Fibroblast of gingiva (primary cell): Measurements from ENCODE around the gene PTPRT.

ENCODE experiments used
- DNase-seq: peaks from one replicate; pipeline ENCODE4 v3.0.0-alpha.2; 2011; ENCODE audit warnings: low read depth

PTPRT gene

DNA sequence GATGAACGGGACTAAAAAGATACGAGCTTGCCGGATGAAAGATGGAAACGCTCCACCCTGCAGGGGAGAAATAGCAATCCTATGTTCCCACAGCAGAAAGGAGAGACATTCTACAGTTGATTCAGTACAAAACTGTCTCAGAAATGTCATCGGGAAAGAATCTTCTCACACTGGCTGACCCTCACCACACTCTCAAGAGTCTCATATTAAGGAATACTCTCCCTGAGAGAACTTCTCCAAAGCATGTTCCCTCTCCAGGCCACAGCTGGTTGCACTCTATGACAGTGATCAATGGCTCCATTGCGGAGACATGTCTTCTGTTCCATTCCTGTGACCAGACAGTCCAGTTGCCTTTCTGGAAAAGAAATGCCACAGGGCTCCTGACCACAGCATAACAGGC, 813.6 kb downstream of the PTPRT start:
- DNase-seq, result no peak

DNA sequence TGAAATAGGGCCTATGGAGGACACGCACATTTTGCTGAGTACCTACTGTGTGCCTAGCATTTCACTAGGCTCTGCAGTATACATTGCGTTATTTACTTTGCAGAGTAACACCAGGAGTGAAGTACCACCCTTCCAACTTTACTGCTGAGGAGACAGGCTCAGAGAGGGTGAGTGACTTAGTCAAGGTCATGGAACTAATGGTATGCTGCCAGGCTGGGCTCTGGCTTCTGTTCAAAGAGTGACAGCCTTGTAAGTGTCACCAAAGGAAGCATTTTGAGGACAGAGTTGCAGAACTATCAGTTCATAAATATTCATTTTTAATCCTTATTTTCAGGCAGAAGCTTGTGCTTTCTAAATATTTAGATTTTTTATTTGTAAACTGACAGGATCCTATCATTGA, 816.7 kb downstream of the PTPRT start:
- no peak for DNase-seq

DNA sequence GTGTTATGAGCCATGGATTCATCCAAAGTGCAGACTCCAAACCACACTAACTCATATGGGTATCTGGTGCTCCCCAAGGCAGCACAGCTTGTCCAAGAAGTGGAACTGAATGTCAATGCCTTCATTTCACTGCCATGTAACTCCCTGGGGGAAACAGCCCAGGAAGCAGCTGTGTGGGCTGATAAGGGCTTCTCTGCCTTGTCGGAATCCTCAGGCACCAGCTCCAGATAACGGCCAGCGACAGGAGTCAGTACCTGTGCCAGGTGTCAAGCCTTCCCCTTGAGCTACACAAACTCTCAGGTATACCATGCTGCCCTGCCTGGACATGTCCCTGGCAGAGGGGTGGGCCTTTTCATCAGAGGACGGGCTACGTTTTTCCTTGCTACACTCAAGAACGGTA, 819.6 kb downstream of the PTPRT start:
- DNase-seq, result no peak

DNA sequence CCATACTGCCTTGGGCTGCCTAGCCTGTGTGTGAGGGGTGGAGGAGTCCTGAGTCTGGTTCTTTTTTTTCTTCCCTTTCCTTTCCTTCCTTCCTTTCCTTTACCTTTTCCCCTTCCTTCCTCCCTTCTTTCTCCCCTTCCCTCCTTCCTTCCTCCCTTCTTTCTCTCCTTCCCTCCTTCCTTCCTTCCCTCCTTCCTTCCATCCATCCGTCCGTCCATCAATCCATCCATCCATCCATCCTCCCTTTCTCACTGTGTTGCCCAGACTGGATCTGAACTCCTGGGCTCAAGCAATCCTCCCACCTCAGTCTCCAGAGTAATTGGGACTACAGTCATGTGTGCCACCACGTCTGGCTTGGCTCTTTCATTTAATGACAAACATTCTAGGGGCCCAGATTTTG, 820.8 kb downstream of the PTPRT start:
- DNase-seq, result no peak

DNA sequence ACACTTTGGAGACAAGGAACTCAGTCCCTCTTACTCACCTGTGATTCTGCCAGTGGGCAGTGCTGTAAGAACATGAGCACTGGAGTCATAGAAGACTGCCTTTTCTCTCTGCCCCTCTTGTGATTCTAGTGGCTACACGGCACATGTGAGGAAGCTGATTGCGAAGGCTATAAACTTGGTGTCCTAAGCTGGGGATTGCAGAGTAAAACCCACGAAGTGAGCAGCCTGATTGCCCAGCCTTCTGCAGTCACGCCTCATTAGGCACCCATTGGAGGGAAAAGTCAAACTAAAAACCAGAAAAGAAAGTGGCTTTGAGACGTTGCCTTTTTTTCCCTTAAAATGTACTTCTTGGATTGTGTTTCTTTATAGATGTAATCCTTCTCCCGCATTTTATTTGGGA, 823.1 kb downstream of the PTPRT start:
- no peak for DNase-seq

DNA sequence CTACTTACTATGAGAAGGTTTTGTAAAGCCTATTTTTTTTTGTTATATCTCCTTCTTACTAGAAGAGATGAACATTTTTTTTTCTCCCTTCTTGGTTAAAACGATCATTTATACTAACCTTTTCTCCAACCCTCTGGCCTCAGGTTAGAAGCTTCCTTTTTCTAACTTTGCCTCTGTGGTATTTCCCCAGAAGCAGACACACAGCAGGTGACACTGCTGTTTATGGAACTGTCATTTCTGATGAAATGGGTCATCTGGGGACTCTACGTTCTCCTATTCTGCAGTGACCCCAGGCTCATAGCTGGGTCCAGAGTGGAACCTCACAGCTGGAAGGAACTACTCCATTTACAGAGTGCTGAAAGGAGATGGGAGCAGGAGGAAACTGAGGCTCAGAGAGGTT, 825.3 kb downstream of the PTPRT start:
- DNase-seq, result no peak

DNA sequence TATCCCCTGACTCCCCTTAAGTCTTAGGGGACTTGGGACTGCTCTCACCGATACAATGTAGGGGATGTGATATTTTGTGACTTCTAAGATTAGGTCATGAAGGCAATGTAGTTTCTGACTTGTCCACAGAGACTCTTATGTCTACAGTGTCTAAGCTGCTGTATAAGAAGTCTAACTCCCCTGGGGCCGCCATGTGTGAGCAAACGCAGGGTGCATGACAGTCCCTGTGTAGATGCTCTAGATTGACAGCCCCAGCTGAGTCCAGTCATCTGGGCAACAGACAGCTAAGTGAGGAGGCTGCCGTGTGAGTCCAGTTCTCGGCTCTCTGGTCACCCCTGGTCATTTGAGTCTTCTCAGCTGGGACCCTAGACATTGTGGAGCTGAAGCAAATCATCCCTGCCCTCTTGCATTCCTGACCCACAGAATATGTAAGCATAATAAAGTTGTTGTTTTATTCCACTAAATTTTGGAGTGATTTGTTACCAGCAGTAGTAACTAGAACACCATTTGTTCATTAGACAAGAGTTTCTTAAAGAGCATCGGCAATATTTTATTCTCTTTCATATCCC, 828.2 kb downstream of the PTPRT start:
- DNase-seq, result no peak

DNA sequence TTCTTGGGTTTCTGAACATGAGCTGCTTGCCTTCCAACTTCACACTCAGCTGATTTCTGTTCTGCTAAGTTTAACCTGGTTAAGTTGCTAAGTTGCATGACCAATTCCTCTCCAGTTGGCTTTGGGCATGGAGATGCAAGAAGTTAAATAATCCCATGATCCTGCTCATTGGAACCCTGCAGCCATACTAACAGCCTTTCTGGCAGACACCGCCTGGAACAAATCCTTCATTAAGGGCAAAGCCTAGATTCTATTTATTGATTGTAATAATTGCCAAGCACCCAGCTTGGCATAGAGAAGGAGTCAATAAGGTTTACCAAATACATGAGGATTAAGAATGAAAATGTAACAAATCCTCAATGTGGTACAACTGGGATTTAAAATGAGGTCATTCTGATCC, 829.1 kb downstream of the PTPRT start:
- DNase-seq, result no peak

DNA sequence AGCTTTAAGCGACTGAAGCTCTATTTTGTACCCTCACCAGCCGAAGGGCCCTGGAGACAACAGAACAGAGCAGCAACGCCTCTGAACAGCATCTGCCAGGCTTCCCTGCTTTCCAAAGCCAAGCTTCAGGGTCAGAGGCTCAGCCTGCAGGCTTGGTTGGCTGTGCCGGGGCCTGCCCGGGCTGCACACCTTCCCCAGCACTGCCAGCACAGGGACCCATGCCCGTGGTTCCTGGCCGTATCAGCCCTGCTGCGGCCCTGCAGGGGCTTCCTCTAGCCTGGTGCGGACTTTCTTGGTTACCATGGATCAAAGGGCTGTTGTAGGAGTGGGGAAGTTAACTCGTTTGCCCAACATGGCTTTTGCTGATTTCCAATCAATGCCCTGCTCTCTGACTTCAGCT, 830.1 kb downstream of the PTPRT start:
- DNase-seq, result no peak

DNA sequence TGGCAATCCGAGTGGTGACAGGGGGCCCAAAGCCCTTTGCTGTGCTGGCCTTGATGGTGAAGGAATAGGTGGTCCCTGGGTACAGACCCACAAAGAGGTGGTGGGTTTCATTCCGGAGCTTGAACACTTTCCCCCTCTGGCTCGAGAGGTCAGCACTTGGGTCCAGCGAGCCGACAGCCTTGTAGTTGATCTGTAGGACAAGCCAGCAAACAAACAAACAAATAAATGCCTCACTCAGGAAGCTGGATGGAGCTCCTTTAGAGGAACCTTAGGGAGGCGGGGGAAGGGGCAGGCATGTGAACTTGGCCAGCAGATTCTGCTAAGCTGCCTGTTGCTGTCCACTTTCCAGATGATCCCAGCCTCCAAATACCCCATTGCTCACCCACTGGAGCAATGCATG, 837.6 kb downstream of the PTPRT start:
- no peak for DNase-seq

DNA sequence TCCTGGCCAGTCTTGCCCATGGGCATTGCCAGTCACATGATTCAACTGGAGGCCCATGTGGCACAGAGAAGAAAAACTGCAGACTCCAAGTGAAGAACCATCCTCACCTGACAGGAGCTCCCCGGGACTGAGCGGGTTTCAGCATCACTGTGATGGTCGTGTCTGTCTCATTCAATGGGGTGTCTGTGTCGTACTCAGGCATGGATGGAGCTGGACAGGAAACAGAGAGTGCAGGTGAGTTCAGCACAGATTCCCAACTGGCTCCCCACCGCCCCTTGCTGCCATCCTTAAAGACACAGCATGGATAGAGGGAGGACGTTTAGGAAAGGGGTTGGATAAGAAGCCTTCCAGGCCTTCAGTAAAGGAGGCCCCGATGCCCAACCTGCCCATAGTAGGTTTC, 839.2 kb downstream of the PTPRT start:
- no peak for DNase-seq

DNA sequence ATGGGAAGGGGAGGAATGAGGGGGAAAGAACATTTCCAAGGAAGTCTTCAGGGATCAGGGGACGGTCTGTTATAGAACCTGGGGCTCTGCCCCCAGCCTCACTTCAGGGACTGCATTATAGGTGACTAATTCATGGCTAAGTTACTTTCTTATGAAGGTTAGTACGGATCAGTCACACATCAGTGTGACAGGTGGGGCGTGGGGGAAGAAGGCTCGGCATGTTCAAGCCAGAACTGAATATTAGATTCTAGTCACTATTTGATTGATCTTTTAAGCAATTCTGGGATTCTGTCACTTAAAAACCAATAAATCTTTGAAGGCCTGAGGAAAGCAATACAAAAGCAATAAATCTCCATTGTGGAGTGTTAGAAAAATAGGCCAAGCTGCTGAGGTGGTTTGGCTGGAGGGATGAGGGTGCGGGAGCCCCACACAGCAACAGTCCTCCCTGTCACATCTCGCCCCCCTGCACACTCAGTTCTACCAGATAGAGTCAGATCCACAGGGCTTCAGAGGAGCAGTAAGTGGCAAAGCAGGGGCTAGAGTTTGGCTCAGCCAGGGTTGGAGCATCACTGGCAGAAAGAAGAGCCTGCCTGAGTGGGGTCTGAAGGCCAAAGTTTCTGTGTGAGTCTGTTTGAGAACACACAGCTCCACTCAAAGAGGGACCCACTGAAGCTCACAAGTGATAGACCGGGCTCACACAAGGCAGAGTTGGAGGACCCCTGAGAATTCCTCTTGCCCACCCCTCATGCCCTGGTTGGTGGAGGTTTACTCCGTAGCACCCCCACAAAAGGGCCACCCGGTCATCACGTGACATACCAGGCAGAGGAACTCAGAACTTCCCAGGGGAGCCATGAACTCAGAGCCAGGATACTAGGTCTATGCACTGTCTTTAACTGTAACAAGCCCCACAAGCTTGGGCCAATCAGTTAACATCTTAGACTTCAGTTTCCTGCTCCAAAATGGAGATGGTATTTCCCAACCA, 843.2 kb downstream of the PTPRT start:
- DNase-seq, result no peak

DNA sequence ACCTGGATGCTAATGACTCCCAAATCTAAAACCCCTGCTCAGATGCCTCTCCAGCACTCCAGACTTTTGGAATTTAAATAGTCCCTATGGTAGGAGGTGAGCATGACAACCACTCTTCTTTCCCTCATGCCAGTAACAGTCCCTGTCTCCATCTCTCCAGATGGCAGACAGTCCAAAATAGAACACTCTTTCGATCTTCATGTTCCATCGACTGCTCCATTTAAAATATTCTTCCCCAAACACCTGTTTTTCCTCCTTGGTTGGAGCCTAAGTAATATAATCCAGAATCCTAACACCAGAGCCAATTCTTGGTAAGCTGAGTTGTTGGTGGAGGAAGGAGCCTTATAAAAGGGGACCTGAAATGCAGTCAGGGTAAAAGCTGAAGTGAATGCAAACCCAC, 848.1 kb downstream of the PTPRT start:
- DNase-seq, result no peak

DNA sequence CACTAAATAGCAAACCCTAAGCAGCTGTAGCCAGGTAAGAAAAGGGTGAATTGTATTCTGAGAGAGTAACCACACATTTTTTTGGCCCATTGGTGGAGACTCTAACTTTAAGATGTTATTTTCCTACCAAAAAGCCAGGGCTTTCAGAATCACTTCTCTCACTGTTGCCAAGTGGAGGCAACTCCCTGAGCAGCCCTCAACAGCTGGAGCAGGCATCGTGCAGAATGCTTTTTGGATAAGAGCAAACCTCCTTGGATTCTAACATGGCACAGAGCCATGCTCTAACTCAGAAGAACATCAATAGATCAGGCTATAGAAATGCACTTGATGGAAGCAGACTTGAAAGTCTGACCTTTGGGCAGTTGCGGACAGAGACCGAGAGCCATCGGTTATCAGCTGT, 849.3 kb downstream of the PTPRT start:
- no peak for DNase-seq

DNA sequence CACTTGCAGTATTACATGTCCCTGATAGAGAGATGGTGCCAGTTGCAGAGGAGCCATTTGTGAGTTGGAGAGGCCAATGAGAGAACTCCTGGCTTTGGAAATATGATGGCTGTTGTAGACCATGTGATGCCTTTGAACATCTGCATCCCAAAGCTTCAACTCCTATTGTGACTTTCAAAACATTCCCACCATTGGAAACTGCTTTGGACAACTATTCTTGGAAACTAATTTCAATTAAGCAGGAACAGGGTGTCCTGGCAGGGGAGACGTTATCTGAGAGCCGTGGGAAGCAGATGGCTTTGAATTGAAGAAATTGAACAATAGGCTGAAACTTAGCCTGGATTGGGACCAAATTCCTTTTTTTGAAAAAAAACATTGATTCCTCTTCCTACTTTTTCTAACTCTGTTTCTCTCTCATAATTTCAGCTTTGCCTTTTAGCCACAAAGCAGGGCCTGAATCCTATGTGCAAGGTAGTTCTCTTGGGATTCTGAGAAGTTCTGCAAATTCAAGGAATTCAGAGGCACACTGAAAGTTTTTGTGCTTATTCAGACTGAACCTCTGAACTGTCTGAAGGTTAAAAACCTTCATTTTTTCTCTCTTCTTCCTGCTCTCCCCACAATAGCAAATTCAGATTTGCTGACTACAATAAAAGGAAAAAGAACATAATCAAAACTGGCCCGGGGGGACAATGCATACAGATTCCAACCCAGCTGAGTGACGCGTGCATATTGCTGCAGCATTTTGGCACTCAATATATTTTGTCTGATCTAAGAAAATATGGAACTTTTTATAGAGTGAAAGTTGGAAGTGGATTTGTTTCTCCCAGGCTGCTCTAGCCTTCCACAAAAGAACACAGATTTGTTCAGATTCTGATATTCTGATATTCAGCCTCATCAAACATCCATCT, 851.2 kb downstream of the PTPRT start:
- no peak for DNase-seq

DNA sequence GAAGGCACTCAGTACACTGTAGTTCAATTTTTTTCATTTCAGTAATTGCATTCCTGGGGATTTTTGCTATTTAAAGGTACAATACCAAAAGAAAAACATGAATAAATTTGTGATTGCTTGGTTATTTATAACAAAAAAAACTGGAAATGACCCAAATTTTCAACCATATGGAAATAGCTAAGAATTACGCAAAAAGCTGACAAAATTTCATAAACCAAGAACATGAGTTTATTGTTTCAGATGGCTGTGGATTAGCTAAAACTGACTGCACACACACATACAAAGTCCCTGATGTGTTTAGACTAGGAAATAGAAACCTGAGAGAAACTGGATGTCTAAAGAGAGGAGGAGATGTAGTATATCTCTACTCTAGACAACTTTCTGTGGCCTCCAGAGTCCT, 853.1 kb downstream of the PTPRT start:
- DNase-seq, result no peak

DNA sequence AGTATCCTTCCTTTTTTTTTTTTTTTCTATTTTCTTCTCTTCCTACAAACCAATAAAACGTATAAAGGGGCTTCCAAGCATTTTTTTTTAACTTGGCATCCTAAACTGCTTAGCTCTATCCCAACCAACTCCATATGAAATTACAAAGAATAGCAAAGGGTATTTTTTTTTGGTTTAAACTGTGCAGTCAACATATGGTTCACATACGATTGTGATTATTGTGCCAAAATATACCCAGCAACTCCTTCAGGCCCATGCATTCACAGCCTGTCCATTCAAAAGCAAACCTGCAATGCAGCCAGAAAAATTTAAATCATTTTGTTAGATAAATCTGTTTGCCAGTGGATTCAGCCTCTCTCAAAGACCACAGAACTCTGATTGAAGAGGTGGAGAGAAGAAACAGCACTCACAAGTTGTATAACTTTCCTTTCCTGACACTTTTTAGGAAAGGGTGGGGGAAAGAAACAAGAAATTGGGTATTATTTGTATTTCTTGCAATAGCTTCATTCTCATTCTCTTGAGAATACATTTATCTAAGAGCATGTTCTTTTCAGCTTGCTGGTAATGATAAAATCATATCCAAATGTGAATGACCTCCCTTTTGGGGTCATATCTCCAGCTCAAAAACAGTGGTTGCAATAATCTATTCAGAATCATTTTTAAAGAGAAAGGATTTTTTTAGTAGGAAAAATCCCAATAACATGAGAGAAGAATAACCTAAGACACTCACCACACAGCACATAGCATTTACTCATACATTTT, 870.3 kb downstream of the PTPRT start:
- no peak for DNase-seq

DNA sequence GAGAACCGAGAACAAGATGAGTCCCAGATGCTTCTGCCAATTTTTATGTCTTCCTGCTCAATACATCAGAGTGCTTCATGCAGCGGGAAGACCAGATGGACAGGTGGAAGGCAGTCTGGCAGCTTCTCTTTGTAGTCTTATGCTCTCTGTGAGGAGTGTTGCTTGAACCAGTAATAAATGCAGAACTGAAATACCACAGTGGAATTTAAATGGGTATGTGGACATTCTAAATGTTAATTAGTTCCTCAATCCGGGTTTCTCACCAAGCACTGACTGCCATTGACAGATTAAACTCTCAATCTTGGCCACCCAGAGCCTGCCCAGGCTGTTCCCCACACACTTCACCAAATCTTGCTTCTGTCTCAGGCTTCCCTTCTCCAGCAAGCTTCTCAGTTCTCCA, 876.0 kb downstream of the PTPRT start:
- no peak for DNase-seq

DNA sequence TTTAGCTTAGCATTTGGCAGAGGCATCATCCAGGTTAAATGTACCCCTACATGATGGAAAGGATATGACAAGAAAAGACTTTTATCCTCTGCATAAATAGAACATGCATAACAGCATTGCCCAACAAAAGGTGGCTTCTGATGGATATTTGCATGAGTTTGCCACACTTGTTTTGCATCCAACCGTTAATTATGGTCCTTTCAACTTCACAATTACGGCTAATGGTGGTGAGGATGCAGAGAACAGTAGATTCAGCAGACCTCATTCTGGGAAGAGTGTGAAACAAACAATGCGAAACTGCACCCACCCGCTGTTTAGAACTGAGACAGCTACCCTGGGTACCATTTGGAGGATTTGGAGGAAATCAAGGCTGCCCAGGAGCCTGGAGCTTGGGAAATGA, 880.7 kb downstream of the PTPRT start:
- DNase-seq, result no peak

DNA sequence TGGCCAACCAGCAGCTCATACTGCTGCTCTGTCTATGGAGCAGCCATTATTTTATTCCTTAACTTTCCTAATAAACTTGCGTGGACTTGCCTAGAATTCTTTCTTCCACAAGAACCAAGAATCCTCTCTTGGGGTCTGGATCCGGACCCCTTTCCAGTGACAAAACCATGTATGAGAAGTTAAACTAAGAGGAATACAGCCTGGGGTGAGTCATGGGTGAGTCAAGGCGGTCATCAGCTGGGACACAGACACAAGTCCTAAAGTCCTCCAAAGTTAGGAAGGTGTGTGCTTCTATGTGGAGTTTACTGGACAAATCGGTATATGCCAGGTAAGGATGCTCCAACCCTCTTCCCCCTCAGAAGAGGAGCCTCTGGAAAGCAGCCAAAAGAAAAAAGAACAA, 881.5 kb downstream of the PTPRT start:
- no peak for DNase-seq

DNA sequence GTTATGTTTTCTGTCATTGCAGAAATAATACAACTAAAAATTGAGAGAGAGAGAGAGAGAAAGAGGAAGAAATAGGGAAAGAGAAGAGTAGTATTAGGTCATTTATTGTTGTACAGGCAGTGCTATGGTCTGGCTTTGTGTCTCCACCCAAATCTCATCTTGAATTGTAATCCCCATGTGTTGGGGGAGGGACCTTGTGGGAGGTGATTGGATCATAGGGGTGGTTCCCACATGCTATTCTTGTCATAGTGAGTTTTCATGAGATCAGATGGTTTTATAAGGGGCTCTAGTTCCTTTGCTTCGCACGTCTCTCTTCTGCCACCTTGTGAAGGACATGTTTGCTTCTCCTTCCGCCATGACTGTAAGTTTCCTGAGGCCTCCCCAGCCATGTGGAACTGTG, 894.1 kb downstream of the PTPRT start:
- no peak for DNase-seq

DNA sequence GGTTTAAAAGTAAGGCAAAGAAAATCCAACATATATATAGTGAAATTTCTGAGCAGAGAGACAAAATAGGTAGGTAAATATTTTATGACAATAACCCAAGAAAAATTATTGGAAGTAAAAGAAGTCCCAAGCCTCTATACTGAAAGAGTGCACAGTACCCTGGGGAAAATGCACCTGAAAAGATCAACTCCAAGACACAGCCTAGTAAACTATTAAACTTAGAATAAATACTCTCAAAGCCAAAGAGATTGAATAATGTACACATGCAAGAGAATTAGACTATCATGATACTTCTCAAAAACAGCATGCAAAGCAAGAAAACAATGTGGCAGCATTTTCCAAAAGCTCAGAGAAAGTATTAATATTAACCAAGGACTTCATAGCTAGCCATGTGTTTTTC, 894.7 kb downstream of the PTPRT start:
- no peak for DNase-seq
